Esophagus squamous epithelium (tissue), 4 donors: ENCODE measurements around the gene CNTNAP5.

Experiments used
- CTCF ChIP-seq, 6 experiments: fragments of 450-650 bp in 4 of 6; fragments of 200-600 bp in 2 of 6; sonication (generic) in 2 of 6; IDR thresholded peaks; one replicate each; pipeline ENCODE4 v1.5.1; 2016 to 2019; ENCODE audit warnings: antibody characterized with exemption in 6 of 6, mild to moderate bottlenecking in 4 of 6, moderate library complexity in 4 of 6
- POLR2A ChIP-seq, 4 donors: fragments of 450-650 bp; IDR thresholded peaks; one replicate each; pipeline ENCODE4 v1.6.1; 2017; ENCODE audit warnings: antibody characterized with exemption in 4 of 4, mild to moderate bottlenecking in 4 of 4, moderate library complexity in 3 of 4

GRCh38 chr2:124877141-124877577, 852.1 kb downstream of the CNTNAP5 start:
- no peak for TF ChIP-seq POLR2A (IDR thresholded peaks at IDR 0.05)
- TF ChIP-seq CTCF (IDR thresholded peaks at IDR 0.05) = no peak
